Hematopoietic multipotent progenitor cell treated with erythropoietin and hydrocortisone succinate and interleukin-3 and kit ligand, for 17 days (in vitro differentiated cells): ENCODE measurements around the gene SHISAL1.

Experiments
- DNase-seq: peaks from one replicate; pipeline ENCODE4 v3.0.0-alpha.2; 2015; ENCODE audit warnings: low spot score

Gene SHISAL1

DNA sequence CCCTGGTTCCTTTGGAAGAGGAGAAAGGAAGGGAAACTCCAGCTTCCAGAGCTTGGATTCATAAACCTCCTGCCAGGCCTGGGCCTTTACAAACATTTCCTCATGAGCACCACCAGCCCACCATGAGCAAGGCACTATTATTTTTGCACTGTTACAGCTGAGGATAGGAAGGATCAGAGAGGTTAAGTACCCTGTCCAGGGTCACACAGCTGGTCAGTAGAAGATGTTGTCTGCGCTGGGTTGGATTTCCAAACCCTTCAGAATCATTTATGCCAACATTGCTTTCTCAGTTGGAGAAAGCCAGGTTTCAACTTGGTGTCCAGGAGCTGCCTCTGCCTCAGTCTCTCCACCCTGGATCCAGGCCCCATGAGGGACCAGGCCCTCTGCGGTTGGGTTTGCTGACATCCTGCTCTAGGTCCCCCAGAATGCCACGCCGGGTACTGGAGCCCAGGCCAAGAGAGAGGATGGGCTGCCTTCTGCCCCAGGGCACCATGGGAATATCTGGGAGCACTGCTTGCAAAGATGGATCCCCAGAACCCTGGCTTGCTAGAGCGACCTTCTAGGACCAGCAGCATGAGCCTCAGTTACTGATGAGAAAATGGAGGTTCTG, 29.7 kb upstream of the SHISAL1 start:
- no peak for DNase-seq

- DNase-seq = no peak
These were observed 28.9 kb upstream of the SHISAL1 start for GRCh38 chr22:44341431-44342346.

DNA sequence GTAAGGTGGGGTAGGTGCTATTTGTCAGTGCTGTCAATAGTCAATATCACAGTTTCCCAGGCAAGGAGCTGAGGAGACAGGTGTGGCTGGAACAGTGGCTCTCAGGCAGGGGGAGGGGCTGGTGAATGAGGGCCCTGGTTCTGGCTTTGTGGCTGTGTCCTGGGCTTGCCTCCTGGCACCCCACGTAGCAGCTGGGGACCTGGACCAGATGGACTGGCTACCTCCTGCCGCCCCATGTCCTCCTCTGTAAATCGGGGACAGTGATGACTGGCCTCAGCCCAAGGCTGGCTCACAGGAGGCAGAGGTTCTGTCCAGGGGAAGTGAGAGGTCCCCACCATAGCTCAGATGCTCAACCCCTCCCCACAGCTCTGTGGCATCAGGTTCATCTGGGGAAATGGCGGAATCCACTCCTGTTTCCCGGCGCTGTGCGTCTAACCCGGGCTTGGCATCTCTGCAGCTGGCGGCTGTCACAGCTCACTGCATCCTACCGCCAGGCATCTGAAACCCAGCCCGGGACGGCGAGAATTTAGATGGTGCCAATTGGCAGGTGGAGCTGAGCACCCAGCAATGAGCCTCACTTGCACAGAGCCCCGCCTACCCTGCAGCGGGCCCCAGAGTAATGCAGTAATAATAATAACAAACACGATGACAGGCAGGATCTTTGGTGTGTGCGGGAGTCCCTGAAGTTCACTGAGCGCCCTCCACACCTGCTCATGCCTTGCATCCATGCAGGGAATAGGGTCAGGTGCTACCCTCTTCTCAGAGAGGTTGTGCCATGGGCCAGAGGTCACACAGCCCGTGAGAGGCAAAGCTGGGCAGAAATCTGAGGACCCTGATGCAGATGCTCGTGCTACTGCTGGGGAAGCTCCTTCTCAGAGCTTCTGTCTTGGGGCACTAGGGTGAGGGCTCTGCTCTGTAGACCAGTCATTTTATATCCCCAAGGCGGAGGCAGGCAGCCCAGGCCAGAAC, 27.8 kb upstream of the SHISAL1 start:
- DNase-seq = no peak

DNA sequence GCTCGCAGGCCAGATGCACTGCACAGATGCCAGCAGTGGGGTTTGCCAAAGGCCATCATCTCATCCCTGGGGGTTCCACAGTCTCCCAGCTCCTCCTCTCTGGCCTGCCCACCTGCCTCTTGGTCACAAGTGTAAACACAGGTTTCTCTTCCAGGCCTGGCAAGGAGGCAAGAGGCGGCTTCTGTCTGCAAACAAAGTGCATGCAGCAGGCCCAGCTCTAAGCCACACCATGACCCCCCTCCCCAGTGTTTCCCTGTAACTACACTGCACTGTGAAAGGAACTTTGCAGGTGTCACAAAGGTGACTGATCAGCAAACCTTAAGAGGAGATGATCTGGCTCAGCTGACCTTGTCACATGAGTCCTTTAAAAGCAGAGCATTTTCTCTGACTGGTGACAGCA, 26.2 kb upstream of the SHISAL1 start:
- DNase-seq = no peak

GRCh38 chr22:44338177-44338810, 25.5 kb upstream of the SHISAL1 start:
- DNase-seq = no peak

DNA sequence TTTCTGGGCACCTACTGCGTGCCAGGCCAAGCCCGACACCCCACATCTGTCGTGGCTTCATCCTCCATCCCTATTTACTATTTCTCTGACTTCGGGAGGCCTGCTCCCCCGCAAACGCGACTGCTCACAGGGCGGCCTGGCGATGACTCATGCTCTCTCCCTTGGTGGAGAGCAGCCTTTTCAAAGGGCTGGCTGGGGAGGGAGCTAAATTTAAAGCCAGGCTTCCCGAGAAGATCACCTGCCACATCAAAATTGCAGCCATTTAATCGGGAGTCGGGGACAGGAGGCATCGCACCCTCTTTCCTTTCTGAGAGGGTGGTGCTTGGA, 24.9 kb upstream of the SHISAL1 start:
- no peak for DNase-seq

DNA sequence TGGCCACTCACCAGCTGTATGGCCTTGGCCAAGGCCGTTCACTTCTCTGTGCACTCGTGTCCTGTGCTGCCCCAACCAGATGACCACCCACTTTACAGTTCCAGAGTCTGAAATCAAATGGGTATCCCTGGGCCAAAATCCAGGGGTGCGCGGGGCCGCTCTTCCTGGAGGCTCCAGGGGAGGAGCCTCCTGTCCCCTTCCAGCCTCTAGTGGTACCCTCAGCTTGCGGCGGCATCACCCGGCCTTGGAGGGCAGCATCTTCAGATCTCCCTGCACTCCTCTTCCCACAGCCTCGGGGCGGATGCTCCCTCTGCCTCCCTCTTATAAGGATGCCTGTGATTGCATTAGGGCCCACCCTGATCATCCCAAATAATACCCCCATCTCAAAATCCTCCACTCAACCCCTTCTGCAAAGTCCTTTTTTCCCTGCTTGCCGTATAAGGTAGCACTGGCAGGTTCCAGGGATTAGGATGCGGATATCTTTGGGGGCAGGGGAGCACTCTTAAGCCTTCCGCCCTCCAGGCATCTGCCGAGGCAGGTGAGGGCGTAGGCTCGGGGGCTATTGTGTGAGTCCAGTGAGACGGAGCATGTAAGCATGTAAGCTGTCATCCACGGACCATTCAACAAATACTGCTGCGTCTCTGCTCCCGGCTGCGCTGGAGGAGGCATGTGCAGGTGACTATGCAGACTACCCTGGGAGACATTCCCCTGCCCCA, 24.4 kb upstream of the SHISAL1 start:
- DNase-seq = no peak

DNA sequence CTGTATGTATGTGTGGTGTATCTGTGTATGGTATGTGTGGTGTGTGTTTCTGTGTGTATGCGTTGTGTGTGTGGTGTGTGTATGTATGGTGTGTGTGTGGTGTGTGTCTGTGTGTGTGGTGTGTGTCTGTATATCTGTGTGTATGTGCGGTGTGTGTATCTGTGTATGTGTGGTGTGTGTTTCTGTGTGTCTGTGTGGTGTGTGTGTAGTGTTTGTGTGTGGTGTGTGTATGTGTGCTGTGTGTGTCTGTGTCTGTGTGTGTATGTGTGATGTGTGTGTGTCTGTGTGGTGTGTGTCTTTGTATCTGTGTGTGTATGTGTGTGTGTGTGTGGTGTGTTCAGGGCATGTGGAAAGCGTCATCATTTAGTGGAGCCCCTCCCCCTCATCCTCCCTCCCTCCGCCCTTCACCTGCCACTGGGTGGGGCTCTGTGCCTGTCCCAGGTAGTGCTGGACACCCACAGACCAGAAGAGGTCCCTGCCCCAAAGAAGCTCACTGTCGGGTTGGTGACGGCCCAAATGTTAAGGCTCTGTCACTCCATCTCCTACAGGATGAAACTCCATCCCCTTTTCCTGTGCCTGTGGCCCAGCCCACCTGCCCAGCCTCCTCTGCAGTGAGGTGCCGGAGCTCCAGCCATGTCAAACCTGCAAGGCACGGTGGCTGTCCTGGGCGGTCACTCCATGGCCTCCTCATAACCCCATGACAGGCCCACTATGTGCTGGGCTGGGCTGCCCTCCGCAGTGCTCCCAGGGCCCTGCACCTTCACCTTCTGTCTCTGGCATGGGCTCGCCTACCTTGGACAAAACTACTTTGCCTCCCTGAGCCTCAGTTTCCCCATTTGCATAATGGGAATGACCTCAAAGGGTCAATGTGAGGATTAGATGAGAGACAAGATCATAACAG, 23.4 kb upstream of the SHISAL1 start:
- DNase-seq = no peak

DNA sequence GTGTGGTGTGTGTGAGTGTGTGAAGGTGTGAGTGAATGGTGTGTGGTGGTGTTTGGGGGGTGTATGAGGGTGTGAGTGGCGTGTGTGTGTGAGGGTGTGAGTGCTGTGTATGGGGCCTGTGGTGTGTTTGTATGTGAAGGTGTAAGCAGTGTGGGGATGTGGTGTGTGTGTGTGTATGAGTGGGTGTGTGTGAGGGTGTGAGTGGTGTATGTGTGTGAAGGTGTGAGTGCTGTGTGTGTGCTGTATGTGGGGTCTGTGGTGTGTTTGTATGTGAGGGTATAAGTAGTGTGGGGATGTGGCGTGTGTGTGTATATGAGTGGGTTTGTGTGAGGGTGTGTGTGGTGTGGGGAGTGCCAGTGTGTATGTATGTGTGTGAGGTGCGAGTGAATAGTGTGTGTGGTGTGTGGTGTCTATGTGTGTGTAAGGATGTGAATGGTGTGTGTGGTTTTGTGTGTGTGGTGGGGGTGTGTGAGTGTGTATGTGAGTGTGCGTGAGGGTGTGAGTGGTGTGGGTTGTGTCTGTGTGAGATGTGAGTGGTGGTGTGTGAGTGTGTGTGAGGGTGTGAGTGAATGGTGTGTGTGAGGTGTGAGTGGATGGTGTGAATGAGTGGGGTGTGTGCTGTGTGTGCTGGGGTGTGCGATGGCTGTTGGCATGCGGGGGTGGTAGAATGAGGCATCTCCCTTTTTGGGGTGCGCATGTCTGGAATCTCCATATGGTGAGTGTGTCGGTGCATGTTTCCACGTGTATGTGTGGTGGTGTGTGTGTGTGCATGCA, 22.5 kb upstream of the SHISAL1 start:
- no peak for DNase-seq

GRCh38 chr22:44333847-44334635, 21.3 kb upstream of the SHISAL1 start:
- DNase-seq = no peak

GRCh38 chr22:44332946-44333345, 20.2 kb upstream of the SHISAL1 start:
- DNase-seq = no peak

DNA sequence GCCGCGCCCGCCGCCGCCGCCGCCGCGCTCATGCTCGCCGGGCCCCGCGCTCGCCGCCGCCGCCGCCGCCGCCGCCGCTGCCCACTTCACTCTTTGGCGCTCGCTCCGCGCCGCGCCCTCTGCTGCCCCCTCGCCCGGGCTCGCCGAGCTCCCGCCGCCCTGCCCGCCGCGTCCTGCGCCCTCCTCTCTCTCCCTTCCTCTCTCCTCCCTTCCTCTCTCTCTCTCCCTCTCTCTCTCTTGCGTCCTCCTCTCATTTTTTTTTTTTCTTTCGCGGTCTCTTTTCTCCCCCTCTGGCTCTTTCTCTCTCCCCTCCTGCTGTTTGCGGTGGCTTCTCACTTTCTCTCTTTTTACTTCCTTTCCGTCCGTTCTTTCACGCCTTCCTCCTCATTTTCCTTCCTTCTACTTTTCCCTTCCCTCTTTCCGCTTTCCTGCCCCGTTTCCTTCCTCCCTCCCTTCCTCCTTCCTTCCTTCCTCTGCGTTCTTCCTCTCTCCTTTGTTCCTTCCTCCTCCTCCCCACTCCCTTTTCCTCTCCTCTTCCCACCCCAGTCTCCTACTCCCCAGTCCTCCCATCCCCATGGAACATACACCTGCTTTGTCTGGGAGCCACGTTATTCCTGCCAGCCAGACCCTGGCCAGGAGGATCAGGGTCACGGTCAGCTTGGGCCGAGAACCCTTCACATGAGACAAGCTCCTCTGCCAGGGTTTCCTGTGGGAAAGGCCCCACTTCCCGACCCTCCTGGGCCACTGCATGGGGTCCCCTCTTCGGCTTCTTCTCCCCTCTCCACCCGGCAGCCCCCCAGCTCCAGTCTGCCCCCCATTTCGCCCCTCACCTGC, 19.3 kb upstream of the SHISAL1 start:
- no peak for DNase-seq

DNA sequence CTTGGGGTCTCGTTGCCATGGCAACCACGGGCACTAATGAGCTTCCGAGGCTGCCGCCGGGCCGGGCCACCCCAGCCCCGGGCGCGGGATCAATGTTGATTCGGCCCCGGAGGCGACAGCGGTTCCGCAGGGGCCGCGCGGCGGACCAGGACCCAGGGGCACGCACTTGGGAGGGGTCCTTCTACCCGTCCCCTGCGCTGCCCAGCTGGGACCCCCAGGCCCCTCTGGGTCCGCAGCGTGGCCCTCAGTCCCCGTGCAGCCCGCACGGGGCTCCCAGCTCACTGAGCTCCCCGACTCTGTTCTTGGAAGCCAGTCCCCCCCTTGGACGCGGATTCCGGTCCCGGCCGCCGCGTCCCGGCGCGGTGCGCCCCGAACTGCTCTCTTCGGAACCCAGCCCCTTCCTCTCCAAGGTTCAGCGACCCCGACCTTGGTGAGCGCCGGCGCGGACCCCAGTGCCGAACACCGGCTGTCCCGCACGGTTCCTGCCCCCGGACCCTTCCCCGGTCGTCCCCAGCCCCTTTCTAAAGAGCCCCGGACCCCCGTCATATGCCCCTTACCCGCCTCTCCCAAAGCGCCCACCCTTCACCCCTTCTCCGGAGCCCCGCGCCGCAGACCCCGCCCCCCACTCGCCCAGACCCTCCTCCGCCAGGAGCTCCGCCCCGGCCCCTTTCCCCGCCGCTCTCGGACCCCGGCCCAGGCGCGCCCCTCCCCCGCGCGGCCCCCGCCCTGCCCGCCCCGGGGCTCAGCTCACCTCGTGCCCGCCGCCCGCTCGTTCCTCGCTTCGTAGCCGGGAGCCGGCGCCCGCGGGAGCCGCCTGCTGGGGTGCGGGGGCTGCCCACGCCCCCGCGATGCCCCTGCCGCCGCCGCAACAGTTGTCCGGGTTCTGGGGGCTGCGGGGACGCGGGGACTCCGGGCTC, 18.3 kb upstream of the SHISAL1 start:
- no peak for DNase-seq

DNA sequence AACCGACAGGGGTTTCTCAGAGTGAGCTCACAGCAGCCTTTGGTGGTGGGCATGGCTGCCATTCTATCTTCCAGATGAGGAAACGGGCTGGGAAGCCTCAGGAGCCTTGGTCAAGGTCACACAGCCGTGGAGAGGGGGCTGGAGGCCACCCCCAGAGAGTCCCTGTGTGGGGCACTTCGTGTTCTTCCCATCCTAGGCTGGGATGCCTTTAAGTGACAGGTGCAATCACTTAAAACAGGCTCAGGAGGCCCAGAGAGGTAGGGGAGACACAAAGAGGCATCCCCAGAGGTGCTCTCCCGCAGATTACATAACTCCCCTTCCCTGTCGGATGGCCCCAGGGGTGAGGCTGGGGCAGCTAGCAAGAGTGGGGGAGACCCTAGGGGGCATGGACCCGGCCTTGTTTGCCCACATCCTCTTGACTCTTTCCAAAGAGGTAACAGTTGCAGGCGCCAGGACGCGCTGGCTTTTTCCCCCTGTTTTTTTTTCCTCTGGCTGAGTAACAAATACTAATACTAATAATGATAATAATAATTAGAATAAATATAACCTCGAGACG, 17.5 kb upstream of the SHISAL1 start:
- no peak for DNase-seq

- DNase-seq = no peak
These were observed 16.5 kb upstream of the SHISAL1 start for GRCh38 chr22:44329179-44329796.

DNA sequence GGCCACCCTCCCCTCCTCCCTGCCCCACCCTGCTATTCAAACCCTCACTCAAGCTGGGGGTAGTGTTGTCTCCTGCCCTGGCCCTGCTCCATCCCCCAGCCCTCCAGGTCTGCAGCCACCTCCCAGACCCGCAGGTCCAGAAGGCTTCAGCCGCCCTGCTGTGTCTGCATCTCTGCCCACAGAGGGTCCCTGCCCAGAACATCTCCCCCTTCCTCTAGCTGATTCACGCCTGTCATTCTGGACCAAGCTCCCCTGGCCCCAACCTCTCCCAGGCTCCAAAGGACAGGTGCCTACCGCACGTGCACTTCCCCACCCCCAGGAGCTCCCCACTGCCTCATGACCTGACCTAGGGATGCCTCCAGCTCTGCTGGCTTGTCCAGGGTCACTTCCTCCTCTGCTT, 16.0 kb upstream of the SHISAL1 start:
- no peak for DNase-seq
